Tibial nerve (tissue), 4 donors: Measurements from ENCODE around the gene MRPL20. TPM values are rescaled to one million over a fixed set of nuclear protein-coding genes. Genes with fewer than 3 reads are reported as not detected.
A peak's percentile ranks its signal among the peaks of the same experiment; 100 is the strongest.
"Not testable (repeated sequence)": the region's sequence is repeated elsewhere in the genome, so short reads cannot be mapped to it uniquely, and the experiment has no call there.

Experiments used
- DNase-seq, 2 donors: peaks; one replicate each; pipeline ENCODE4 v3.0.0-alpha.2; 2019; ENCODE audit warnings: low spot score in 2 of 2
- H3K27ac ChIP-seq, 4 donors: fragments of 200-600 bp; sonication (generic) in 3 of 4; one replicate each; pipeline ENCODE4 v1.5.1; 2017 to 2019; ENCODE audit warnings: mild to moderate bottlenecking in 1 of 4
- H3K27me3 ChIP-seq, 2 donors: fragments of 200-600 bp; sonication (generic) in 1 of 2; one replicate each; pipeline versions ENCODE4 v1.5.1 to v1.6.0; 2017 to 2019
- H3K36me3 ChIP-seq, 3 donors: fragments of 200-600 bp; sonication (generic); one replicate each; pipeline ENCODE4 v1.5.1; 2018 to 2019
- H3K4me1 ChIP-seq, 4 donors: fragments of 200-600 bp; sonication (generic) in 3 of 4; one replicate each; pipeline ENCODE4 v1.5.1; 2017 to 2019
- H3K4me3 ChIP-seq, 4 donors: fragments of 200-600 bp; sonication (generic) in 3 of 4; one replicate each; pipeline ENCODE4 v1.5.1; 2017 to 2019; ENCODE audit warnings: mild to moderate bottlenecking in 1 of 4, moderate library complexity in 1 of 4
- H3K9me3 ChIP-seq, 4 donors: fragments of 200-600 bp; sonication (generic) in 3 of 4; one replicate each; pipeline ENCODE4 v1.5.1; 2017 to 2019
- EP300 ChIP-seq, 2 donors: sonication (generic); formaldehyde crosslinking; IDR thresholded peaks; one replicate each; pipeline ENCODE4 v1.6.1; 2017; ENCODE audit warnings: antibody characterized with exemption in 2 of 2, mild to moderate bottlenecking in 1 of 2
- POLR2A ChIP-seq, 2 donors: fragments of 450-650 bp; IDR thresholded peaks; one replicate each; pipeline ENCODE4 v1.6.1; 2017; ENCODE audit warnings: antibody characterized with exemption in 2 of 2, mild to moderate bottlenecking in 2 of 2, moderate library complexity in 2 of 2
- WGBS, 2 donors: methylation state at CpG; one replicate each; pipeline ENCODE4 v1.1.5; 2018; 5-methylcytosine and 5-hydroxymethylcytosine counted together
- total RNA-seq, 4 donors: library from RNA; depleted of rRNA; stranded (reverse); fragments of >200 nt; gene quantifications; one replicate each; pipeline ENCODE4 v1.1.0, GENCODE V29; 2016
- TF ChIP-seq, protein P1 (sequence below), 5 experiments: fragments of 200-600 bp in 3 of 5; fragments of 450-650 bp in 2 of 5; sonication (generic) in 3 of 5; IDR thresholded peaks; one replicate each; pipeline ENCODE4 v1.5.1; 2016 to 2019; ENCODE audit warnings: antibody characterized with exemption in 5 of 5, mild to moderate bottlenecking in 3 of 5, moderate library complexity in 2 of 5

Gene MRPL20
- total RNA-seq, 4 donors from 2014 or later = 84.9 to 165 (median 139) TPM

DNA sequence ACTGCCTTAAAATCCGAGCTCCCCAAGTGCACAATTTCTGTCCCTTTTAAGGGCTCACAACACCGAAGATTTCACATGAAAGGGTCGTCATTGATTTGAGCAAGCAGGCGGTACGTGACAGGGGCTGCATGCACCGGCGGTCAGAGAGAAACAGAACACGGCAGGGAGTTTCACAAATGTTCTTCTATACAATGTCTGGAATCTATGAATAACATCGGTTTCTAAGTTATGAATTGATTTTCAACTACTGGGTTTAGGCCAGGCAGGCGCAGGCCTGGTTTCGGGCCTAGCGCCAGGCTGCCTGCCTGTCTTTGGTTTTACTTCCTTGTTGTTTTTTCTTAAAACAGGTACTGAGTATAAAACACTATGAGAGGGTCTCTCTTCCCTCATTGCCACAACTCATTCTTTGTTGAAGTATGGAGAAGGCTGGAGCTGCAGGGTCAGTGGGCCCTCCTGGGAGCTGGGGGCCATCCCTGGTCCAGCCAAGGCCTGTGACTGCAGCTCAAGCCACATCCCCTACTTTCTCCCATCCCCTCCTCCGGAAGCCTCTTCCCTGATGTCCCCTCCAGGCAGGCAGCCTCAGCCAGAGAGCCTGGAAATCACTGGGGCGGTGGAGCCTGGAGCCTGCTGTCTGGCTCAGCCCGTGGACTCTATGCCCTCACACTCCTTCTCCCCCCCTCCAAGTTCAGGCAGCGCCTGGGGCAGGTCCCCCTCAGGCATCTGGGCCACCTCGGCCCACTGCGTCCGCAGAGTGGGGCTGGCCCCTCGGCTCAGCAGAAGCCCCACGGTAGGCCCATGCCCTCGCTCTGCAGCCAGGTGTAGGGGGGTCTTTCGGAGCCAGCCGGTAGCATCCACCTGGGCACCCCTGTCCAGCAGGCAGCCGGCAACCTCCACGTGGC, 11.6 kb upstream of the MRPL20 start:
- DNase-seq = no peak
- H3K36me3 ChIP-seq = no peaks in the 10 kb centered on the region
- H3K9me3 ChIP-seq = no peaks in the 10 kb centered on the region
- peaks cover 0 to 54% (median 18%) of the 10 kb centered on the region in 4 donors for H3K4me1 ChIP-seq
- no peak for TF ChIP-seq POLR2A (IDR thresholded peaks at IDR 0.05)
- peak overlapping the region in 1 of 4 donors; percentile 55 for H3K4me3 ChIP-seq
- peak overlapping the region; percentile 78 to 92 (median 81) for H3K27ac ChIP-seq
- H3K27me3 ChIP-seq = no peaks in the 10 kb centered on the region
- whole genome bisulfite sequencing, 2 donors = 80 to 87% methylated on average over 15 to 24 of the region's 26 CpGs

DNA sequence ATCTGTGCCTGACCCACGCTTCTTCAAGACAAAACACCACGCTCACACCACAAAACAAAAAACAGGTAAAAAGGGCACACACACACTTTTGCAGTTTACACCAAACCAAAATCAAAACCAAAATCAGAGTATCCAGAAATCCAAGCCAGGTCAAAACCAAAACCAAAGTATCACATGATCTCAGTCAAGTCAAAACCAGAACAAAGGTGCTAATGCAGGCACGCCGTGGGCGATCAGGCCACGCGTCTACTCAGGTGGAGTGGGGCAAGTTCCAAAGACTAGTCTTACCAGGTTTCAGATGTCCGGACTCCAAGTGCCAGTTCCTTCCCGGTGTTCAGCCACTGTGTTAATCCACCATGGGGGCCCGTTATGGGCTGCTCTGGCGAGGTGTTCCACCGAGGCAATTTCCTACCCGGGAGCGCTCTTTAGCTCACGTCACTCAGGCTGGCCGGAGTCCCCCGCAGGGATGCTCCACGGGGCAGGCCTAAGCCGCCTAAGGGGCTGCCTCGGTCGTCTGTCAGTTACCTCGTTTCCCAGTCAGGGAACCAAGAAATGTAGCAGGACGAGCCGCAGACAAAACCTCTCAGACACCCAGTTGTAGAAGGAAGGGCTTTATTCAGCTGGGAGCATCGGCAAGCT, 10.9 kb upstream of the MRPL20 start:
- H3K4me3 ChIP-seq, H3K36me3 ChIP-seq, H3K27me3 ChIP-seq, DNase-seq, H3K9me3 ChIP-seq: not testable (repeated sequence)
- peaks cover 0 to 50% (median 16%) of the 10 kb centered on the region in 4 donors for H3K4me1 ChIP-seq
- 83 to 84% methylated on average over 18 to 25 of the region's 25 CpGs for WGBS, 2 donors
- H3K27ac ChIP-seq = peak overlapping the region in 1 of 4 donors; percentile 92

GRCh38 chr1:1417396-1417795, 10.3 kb upstream of the MRPL20 start:
- not testable (repeated sequence) for H3K9me3 ChIP-seq, H3K27me3 ChIP-seq, H3K36me3 ChIP-seq, DNase-seq, H3K4me3 ChIP-seq, H3K27ac ChIP-seq
- 70% methylated on average over 5 of the region's 5 CpGs for WGBS, 2 donors
- H3K4me1 ChIP-seq = peaks cover 0 to 44% (median 12%) of the 10 kb centered on the region in 4 donors

DNA sequence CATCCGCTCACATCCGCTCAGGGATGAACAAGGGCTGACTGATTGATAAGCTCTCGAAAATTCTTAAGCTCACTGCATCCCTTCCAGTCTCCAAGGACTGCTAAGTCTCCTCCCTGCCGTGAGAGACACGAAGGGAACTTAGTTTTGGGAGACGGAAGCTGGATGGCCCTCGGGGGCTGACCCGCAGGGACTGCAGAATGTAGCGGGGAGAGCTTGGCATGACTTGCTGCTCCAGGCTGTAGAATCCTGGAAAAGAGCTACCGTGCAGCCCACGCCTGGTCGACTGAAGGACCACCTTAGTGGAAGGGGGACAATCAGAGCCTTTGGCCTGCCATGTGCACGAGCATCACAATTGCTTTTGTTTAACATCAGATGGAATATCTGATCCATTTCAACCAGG, 8.7 kb upstream of the MRPL20 start:
- no peak for DNase-seq
- TF ChIP-seq, protein P1, sequence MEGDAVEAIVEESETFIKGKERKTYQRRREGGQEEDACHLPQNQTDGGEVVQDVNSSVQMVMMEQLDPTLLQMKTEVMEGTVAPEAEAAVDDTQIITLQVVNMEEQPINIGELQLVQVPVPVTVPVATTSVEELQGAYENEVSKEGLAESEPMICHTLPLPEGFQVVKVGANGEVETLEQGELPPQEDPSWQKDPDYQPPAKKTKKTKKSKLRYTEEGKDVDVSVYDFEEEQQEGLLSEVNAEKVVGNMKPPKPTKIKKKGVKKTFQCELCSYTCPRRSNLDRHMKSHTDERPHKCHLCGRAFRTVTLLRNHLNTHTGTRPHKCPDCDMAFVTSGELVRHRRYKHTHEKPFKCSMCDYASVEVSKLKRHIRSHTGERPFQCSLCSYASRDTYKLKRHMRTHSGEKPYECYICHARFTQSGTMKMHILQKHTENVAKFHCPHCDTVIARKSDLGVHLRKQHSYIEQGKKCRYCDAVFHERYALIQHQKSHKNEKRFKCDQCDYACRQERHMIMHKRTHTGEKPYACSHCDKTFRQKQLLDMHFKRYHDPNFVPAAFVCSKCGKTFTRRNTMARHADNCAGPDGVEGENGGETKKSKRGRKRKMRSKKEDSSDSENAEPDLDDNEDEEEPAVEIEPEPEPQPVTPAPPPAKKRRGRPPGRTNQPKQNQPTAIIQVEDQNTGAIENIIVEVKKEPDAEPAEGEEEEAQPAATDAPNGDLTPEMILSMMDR (IDR thresholded peaks at IDR 0.05) = no peak
- TF ChIP-seq POLR2A (IDR thresholded peaks at IDR 0.05) = no peak
- no peak for TF ChIP-seq EP300 (IDR thresholded peaks at IDR 0.05)
- Histone ChIP-seq H3K4me1 (peaks cover 0 to 30% (median 4%) of the 10 kb centered on the region in 4 donors), H3K4me3 (no peak overlapping the region), H3K36me3 (peaks cover 0 to 7% (median 0%) of the 10 kb centered on the region in 3 donors), H3K9me3 (no peaks in the 10 kb centered on the region), H3K27me3 (no peaks in the 10 kb centered on the region), H3K27ac (peak overlapping the region in 1 of 4 donors; percentile 17)
- 76 to 77% methylated on average over 13 of the region's 13 CpGs for WGBS, 2 donors

GRCh38 chr1:1412311-1412902, 5.3 kb upstream of the MRPL20 start:
- H3K27me3 ChIP-seq, H3K27ac ChIP-seq, DNase-seq, H3K4me3 ChIP-seq, H3K9me3 ChIP-seq: not testable (repeated sequence)
- 93 to 94% methylated on average over 11 of the region's 11 CpGs for WGBS, 2 donors
- peaks cover 0 to 28% (median 7%) of the 10 kb centered on the region in 4 donors for H3K4me1 ChIP-seq
- peaks cover 0 to 13% (median 0%) of the 10 kb centered on the region in 3 donors for H3K36me3 ChIP-seq

DNA sequence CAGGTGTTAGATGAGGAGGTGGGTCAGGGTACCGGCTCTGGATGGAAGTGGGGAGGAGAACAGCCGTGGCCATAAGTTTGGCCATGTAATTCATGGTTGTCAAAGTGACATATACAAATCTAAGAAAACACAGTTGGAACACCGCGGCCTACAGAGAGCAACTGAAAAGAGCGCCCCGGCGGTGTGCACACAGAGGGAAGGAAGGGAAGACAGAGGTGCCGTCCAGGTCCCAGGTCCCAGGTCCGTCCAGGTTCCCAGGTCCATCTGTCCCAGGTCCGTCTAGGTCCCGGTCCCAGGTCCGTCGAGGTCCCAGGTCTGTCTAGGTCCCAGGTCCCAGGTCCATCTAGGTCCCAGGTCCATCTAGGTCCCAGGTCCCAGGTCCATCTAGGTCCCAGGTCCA, 4.5 kb upstream of the MRPL20 start:
- Histone ChIP-seq H3K9me3 (no peaks in the 10 kb centered on the region), H3K4me3 (no peak overlapping the region), H3K4me1 (peaks cover 0 to 28% (median 7%) of the 10 kb centered on the region in 4 donors), H3K27me3 (no peaks in the 10 kb centered on the region), H3K27ac (no peak overlapping the region), H3K36me3 (peaks cover 0 to 13% (median 0%) of the 10 kb centered on the region in 3 donors)
- WGBS, 2 donors = 91 to 96% methylated on average over 13 of the region's 13 CpGs
- no peak for DNase-seq
- TF ChIP-seq, protein P1 (IDR thresholded peaks at IDR 0.05) = no peak
- TF ChIP-seq POLR2A (IDR thresholded peaks at IDR 0.05) = no peak
- no peak for TF ChIP-seq EP300 (IDR thresholded peaks at IDR 0.05)

DNA sequence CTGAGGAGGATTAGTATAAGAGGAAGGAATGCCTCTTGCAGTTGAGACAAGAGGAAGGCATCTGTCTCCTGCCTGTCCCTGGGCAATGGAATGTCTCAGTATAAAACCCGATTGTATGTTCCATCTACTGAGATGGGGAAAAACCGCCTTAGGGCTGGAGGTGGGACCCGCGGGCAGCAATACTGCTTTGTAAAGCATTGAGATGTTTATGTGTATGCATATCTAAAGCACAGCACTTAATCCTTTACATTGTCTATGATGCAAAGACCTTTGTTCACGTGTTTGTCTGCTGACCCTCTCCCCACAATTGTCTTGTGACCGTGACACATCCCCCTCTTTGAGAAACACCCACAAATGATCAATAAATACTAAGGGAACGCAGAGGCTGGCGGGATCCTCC, 3.1 kb upstream of the MRPL20 start:
- H3K4me3 ChIP-seq, H3K27me3 ChIP-seq, H3K27ac ChIP-seq, H3K9me3 ChIP-seq, DNase-seq: not testable (repeated sequence)
- peaks cover 4 to 41% (median 18%) of the 10 kb centered on the region in 4 donors for H3K4me1 ChIP-seq
- 43 to 51% methylated on average over 8 of the region's 8 CpGs for WGBS, 2 donors
- H3K36me3 ChIP-seq = peaks cover 0 to 22% (median 0%) of the 10 kb centered on the region in 3 donors
